Measurements from ENCODE around the gene C1S.

DNA sequence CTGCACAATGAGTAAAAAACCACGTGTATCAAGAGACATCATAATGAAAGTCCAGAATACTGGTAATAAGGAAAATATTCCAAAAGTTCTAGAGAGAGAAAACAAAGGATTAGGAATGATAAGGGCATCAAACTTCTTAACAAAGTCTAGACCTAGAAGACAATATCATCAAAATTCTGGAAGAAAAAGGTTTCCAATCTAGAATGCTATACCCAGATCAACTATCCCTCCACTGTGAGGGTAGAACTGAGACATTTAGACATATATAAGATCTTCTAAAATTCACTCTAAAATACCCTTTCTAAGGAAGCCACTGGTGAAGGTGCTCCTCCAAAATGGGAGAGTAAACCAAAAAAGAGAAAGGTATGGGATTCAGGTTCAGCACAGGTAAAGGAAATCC lies 45.6 kb downstream of the C1S start:
- TF ChIP-seq EP300 (IDR thresholded peaks at IDR 0.05; ENCODE audit: borderline replicate concordance) (no peak), CEBPB (IDR thresholded peaks at IDR 0.05) (no peak), EGR1 (IDR thresholded peaks at IDR 0.05) (no peak), CREB1 (IDR thresholded peaks at IDR 0.05; ENCODE audit: low read depth) (no peak)
